Right renal cortex interstitium (tissue), 3 donors: ENCODE measurements around the gene IGLL1. TPM values are rescaled to one million over a fixed set of nuclear protein-coding genes. Genes with fewer than 3 reads are reported as not detected.
"Not testable (repeated sequence)": the region's sequence is repeated elsewhere in the genome, so short reads cannot be mapped to it uniquely, and the experiment has no call there.

Experiments
- DNase-seq, 3 donors: peaks; one replicate each; pipeline ENCODE4 v3.0.0-alpha.2; 2013; ENCODE audit warnings: low read depth in 3 of 3, low spot score in 2 of 3
- polyA plus RNA-seq, 3 donors: library from polyadenylated mRNA; unstranded; fragments of 120-200 nt; gene quantifications; one replicate each; pipeline ENCODE4 v1.2.1, GENCODE V29; 2013; ENCODE audit not compliant: insufficient read length in 3 of 3

The IGLL1 gene
- polyA plus RNA-seq, 3 donors: 0.53 to 1.6 (median 0.98) TPM

GRCh38 chr22:23543506-23544000 is 36.5 kb downstream of the IGLL1 start:
- not testable (repeated sequence) for DNase-seq

- no peak for DNase-seq
Measured at GRCh38 chr22:23542933-23543332, 37.2 kb downstream of the IGLL1 start.

DNA sequence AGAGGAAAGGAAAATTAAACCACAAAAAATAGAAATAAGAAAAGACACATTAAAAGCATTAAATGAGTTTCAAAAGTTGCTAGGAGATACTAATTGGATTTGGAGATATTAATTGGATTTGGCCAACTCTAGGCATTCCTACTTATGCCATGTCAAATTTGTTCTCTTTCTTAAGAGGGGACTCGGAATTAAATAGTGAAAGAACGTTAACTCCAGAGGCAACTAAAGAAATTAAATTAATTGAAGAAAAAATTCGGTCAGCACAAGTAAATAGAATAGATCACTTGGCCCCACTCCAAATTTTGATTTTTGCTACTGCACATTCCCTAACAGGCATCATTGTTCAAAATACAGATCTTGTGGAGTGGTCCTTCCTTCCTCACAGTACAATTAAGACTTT is 37.7 kb downstream of the IGLL1 start:
- DNase-seq: not testable (repeated sequence)

DNA sequence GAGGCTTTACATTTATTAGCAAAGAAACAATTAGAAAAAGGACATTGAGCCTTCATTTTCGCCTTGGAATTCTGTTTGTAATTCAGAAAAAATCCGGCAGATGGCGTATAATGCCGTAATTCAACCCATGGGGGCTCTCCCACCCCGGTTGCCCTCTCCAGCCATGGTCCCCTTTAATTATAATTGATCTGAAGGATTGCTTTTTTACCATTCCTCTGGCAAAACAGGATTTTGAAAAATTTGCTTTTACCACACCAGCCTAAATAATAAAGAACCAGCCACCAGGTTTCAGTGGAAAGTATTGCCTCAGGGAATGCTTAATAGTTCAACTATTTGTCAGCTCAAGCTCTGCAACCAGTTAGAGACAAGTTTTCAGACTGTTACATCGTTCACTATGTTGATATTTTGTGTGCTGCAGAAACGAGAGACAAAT is 38.2 kb downstream of the IGLL1 start:
- not testable (repeated sequence) for DNase-seq

GRCh38 chr22:23540837-23541236 is 39.3 kb downstream of the IGLL1 start:
- DNase-seq: not testable (repeated sequence)

- DNase-seq: not testable (repeated sequence)
Measured at GRCh38 chr22:23539839-23540198, 40.3 kb downstream of the IGLL1 start.

DNA sequence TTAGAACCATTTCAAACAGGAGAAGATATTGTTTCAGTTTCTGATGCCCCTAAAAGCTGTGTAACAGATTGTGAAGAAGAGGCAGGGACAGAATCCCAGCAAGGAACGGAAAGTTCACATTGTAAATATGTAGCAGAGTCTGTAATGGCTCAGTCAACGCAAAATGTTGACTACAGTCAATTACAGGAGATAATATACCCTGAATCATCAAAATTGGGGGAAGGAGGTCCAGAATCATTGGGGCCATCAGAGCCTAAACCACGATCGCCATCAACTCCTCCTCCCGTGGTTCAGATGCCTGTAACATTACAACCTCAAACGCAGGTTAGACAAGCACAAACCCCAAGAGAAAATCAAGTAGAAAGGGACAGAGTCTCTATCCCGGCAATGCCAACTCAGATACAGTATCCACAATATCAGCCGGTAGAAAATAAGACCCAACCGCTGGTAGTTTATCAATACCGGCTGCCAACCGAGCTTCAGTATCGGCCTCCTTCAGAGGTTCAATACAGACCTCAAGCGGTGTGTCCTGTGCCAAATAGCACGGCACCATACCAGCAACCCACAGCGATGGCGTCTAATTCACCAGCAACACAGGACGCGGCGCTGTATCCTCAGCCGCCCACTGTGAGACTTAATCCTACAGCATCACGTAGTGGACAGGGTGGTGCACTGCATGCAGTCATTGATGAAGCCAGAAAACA is 40.8 kb downstream of the IGLL1 start:
- DNase-seq: no peak

GRCh38 chr22:23538696-23539030 is 41.4 kb downstream of the IGLL1 start:
- DNase-seq: not testable (repeated sequence)

GRCh38 chr22:23537830-23538695 is 42.0 kb downstream of the IGLL1 start:
- not testable (repeated sequence) for DNase-seq

DNA sequence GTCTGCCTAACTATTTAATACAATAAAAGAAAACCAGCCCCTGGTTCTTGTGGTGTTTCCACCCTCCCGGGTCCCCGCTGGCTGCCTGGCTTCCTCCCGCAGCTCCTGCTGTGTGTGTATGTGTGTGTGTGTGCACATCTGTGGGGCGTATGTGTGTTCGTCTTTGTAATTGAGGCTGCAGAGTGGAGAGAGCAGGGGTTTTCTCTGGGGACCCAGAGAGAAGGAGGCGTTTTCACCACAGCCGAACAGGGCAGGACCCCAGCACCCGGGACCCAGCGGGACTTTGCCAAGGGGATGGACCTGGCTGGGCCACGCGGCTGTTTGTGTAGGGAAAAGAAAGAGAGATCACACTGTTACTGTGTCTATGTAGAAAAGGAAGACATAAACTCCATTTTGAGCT is 42.7 kb downstream of the IGLL1 start:
- no peak for DNase-seq

DNA sequence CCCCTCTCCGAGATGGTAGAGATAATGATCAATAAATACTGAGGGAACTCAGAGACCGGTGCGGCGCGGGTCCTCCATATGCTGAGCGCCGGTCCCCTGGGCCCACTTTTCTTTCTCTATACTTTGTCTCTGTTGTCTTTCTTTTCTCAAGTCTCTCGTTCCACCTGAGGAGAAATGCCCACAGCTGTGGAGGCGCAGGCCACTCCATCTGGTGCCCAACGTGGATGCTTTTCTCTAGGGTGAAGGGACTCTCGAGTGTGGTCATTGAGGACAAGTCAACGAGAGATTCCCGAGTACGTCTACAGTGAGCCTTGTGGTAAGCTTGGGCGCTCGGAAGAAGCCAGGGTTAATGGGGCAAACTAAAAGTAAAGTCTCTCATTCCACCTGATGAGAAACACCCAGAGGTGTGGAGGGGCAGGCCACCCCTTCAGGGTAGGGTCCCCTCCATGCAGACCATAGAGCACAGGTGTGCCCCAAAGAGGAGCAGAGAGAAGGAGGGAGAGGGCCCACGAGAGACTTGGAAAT is 43.2 kb downstream of the IGLL1 start:
- DNase-seq: no peak

- DNase-seq: not testable (repeated sequence)
Measured at GRCh38 chr22:23535790-23536661, 44.1 kb downstream of the IGLL1 start.

DNA sequence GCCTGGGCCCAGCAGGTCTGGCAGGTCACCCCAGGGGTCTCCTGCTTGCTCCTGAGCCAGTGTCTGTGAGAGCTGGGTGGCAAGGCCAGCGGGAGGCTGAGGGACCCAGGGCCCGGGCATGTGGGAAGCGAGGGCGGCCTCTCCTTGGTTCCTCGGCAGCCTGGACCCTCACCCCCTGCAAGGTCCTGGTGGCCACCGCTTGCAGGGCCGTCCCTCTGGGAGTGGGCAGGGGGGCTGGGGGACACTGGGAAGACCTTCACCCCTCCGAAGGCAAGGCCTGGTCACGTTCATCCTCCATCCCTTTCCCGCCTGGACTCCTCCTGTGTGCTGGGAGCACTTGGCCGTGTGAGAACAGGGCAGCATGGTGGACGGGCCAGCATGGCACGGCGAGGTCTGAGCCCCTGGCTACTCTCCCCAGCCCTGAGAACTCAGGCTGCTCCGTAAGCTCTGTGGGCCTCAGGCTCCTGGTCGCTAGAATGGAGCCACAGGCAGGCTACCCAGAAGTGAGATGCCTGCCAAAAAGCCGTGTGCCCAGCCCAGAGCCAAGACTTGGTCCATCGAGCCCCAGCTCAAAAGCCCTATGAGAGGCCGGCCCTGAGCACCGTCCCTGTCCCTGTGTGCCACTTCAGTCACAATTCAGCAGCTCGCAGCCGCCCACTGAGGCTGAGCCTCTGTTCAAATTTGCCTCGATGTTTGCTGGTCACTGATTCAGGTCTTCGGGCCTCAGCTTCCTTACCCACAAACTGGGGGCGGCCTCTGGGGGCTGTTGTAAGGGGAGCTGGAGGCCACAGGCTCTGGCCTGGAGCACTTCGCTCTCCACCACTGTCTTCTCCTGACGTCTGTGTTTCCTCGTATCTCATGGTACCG is 45.0 kb downstream of the IGLL1 start:
- no peak for DNase-seq

DNA sequence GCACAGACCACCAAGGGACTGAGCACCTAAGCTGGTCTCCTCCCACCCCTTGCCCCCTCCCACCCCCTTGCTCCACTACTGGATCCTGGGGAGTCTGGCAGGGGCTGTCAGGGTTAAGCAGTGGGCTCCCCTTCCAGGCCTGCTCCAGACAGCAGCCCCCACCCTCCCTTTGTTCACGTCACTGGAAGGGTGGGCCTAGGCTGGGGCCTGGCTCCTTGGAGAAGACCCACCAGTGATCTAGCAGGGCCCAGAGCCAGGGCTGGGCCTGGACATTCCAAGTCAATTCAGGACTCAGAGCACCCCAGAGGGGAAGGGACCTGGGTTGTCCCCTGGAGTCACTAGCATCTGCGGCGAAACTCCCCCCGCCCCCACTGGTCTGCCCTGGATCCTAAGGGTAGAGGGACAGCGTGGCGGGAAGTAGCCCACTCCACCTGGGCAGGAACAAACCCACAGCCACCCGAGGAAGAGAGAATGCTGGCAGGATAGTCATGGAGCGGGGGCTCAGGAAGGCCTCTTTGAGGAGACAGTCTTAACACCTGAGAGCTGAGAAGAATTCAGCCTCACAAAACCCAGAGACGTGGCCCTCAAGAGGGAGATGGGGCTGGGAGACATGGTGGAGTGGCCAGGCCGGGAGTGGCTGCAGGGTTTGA is 45.8 kb downstream of the IGLL1 start:
- no peak for DNase-seq

DNA sequence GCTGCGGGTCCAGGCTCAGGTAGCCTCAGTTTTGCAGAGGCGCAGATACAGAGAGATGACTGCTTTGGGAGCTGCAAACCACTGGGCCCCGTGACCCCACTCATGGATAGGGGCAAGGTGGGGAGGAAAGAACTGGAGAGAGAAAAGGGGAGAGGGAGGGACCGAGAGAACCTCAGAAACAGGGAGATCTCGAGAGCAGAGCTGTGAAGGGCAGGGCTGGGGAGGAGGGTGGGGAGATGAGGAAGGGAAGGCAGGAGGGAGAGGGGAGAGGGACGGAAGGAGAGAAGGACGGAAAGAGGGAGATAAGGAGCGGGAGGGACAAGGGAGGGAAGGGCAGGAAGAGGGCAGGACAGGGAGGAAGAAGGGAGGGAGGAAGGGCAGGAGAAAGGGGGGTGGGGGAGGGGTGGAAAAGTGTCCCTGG is 46.3 kb downstream of the IGLL1 start:
- no peak for DNase-seq

DNA sequence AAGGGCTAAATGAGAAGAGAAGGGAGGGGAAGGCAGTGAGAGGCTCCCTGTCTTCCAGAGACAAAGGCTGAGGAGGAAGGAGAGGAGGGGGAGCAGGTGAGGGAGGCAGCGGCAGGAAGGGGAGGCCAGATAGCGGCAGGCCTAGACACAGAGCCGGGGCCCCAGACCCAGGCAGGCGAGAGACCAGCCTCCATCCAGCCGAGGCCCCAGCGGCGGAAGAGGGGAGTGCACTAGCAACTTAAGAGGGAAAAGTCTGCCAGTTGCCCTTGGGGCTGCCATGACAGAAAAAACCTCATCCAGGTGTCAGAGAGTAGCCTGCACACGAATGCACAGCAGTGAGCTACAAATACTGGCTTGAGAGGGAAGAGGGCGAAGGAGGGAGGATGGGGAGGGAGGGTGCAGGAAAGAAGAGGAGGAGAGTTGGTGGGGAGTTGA is 46.7 kb downstream of the IGLL1 start:
- DNase-seq: no peak

GRCh38 chr22:23532731-23533130 is 47.4 kb downstream of the IGLL1 start:
- no peak for DNase-seq

GRCh38 chr22:23531966-23532705 is 48.0 kb downstream of the IGLL1 start:
- no peak for DNase-seq
